Skeletal muscle satellite cell (primary cell): ENCODE results near the gene ZNF518B. TPM values are rescaled to one million over a fixed set of nuclear protein-coding genes. Genes with fewer than 3 reads are reported as not detected.
A peak's percentile ranks its signal among the peaks of the same experiment; 100 is the strongest.

Experiments used
- H3K27me3 ChIP-seq: 2 replicates; pipeline ENCODE4 v1.7.0; 2013; ENCODE audit warnings: low read length; ENCODE audit not compliant: control insufficient read depth, insufficient read depth
- H3K36me3 ChIP-seq: 2 replicates; pipeline ENCODE4 v1.7.0; 2013; ENCODE audit warnings: mild to moderate bottlenecking, control low read depth, low read length; ENCODE audit not compliant: insufficient read depth
- H3K4me1 ChIP-seq: 2 replicates; pipeline ENCODE4 v1.7.0; 2013; ENCODE audit warnings: low read length; ENCODE audit not compliant: control insufficient read depth, insufficient read depth
- H3K4me2 ChIP-seq: 2 replicates; pipeline ENCODE4 v1.7.0; 2013; ENCODE audit warnings: mild to moderate bottlenecking, low read length
- H3K4me3 ChIP-seq: 2 replicates; pipeline ENCODE4 v1.7.0; 2013; ENCODE audit warnings: low read length
- H3K9ac ChIP-seq: 2 replicates; pipeline ENCODE4 v1.7.0; 2013; ENCODE audit warnings: mild to moderate bottlenecking, low read depth, low read length, moderate library complexity
- H3K9me3 ChIP-seq: replicated peaks from 2 replicates; pipeline ENCODE4 v1.7.0; 2013; ENCODE audit warnings: mild to moderate bottlenecking, control low read depth, low read length
- total RNA-seq: library from RNA; depleted of rRNA; stranded (reverse); fragments of >200 nt; gene quantifications from 2 replicates; pipeline ENCODE4 v1.2.3, GENCODE V29; 2012; rRNA removed

ZNF518B gene
- total RNA-seq: 24.2 and 35.5 TPM in 2 replicates

- Histone ChIP-seq H3K9me3 (peaks cover 6% of the 10 kb centered on the region), H3K4me2 (peak within 1 kb of the TSS; percentile 95), H3K4me3 (peak within 1 kb of the TSS; percentile 83), H3K27me3 (peaks cover 10% of the 10 kb centered on the region), H3K4me1 (peaks cover 12% of the 10 kb centered on the region), H3K9ac (peak within 1 kb of the TSS; percentile 69), H3K36me3 (peaks cover 21% of the 10 kb centered on the region)
Measured at GRCh38 chr4:10457255-10457801, at the start of gene ZNF518B. Gene ZNF518B (minus strand): TSS chr4:10457426. CDS start chr4:10446328, 11,098 bp downstream.

DNA sequence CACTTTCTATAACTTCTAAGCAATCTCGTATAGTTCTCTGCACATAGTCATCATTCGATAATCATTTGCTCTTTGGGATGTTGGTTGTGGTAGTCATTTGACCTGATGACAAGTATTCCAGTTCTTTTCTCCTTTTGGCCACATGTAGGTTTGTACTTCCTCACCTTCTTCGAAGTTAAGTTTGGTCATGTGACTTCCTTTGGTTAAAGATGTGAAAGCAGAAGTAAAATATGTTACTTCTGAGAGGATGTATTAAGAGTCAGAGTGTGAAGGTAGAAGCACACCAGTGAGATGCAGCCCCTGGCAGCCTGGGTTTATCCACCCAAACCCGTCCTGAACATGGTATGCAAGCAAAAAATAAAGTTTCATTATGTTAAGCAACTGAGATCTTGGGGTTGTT is 48.9 kb upstream of the ZNF518B start:
- no peak overlapping the region for H3K4me2 ChIP-seq
- no peaks in the 10 kb centered on the region for H3K36me3 ChIP-seq
- no peaks in the 10 kb centered on the region for H3K4me1 ChIP-seq
- no peaks in the 10 kb centered on the region for H3K9me3 ChIP-seq
- H3K9ac ChIP-seq: no peak overlapping the region
- H3K27me3 ChIP-seq: no peaks in the 10 kb centered on the region
- H3K4me3 ChIP-seq: no peak overlapping the region

GRCh38 chr4:10504570-10505179 is 47.4 kb upstream of the ZNF518B start:
- no peaks in the 10 kb centered on the region for H3K4me1 ChIP-seq
- no peak overlapping the region for H3K9ac ChIP-seq
- no peak overlapping the region for H3K4me2 ChIP-seq
- H3K4me3 ChIP-seq: no peak overlapping the region
- H3K9me3 ChIP-seq: no peaks in the 10 kb centered on the region
- H3K27me3 ChIP-seq: peaks cover 4% of the 10 kb centered on the region
- H3K36me3 ChIP-seq: no peaks in the 10 kb centered on the region

- H3K4me1 ChIP-seq: no peaks in the 10 kb centered on the region
- H3K9me3 ChIP-seq: no peaks in the 10 kb centered on the region
Measured at GRCh38 chr4:10502717-10503116, 45.5 kb upstream of the ZNF518B start.

GRCh38 chr4:10500776-10501175 is 43.5 kb upstream of the ZNF518B start:
- Histone ChIP-seq H3K4me2 (no peak overlapping the region), H3K9ac (no peak overlapping the region), H3K4me3 (no peak overlapping the region), H3K4me1 (no peaks in the 10 kb centered on the region), H3K27me3 (peaks cover 7% of the 10 kb centered on the region), H3K9me3 (no peaks in the 10 kb centered on the region), H3K36me3 (no peaks in the 10 kb centered on the region)

More at GRCh38 chr4:10502717-10503116, 45.5 kb upstream of the ZNF518B start:
- H3K4me2 ChIP-seq: no peak overlapping the region
- peaks cover 5% of the 10 kb centered on the region for H3K27me3 ChIP-seq
- H3K9ac ChIP-seq: no peak overlapping the region
- H3K36me3 ChIP-seq: no peaks in the 10 kb centered on the region
- H3K4me3 ChIP-seq: no peak overlapping the region

DNA sequence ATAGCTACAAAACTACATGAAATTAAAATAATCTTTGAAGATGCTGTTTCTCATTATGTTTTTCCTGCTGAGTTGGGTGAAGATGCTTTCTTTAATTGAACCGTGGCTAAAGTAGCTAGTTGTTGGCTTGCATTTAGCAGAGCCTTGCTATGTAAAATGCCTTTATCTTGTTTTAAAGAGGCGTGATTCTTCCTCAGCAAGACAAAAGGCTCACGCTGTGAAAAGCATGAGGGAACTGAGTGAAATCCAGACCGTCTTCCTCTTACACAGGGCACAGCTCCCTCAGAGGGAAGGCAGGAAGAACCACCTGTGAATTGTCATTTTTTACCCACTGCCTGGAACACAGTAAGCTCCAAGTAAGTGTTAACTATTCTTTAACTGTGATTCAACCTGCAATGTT is 39.0 kb upstream of the ZNF518B start:
- Histone ChIP-seq H3K4me2 (no peak overlapping the region), H3K4me3 (no peak overlapping the region), H3K9me3 (no peaks in the 10 kb centered on the region), H3K36me3 (no peaks in the 10 kb centered on the region), H3K4me1 (no peaks in the 10 kb centered on the region), H3K27me3 (peaks cover 7% of the 10 kb centered on the region), H3K9ac (no peak overlapping the region)

- Histone ChIP-seq H3K9ac (no peak overlapping the region), H3K4me3 (no peak overlapping the region), H3K36me3 (no peaks in the 10 kb centered on the region), H3K27me3 (peaks cover 7% of the 10 kb centered on the region), H3K4me1 (no peaks in the 10 kb centered on the region), H3K9me3 (no peaks in the 10 kb centered on the region), H3K4me2 (no peak overlapping the region)
Measured at GRCh38 chr4:10495651-10496050, 38.4 kb upstream of the ZNF518B start.

GRCh38 chr4:10492464-10492863 is 35.2 kb upstream of the ZNF518B start:
- H3K9me3 ChIP-seq: no peaks in the 10 kb centered on the region
- H3K36me3 ChIP-seq: no peaks in the 10 kb centered on the region
- no peak overlapping the region for H3K9ac ChIP-seq
- H3K27me3 ChIP-seq: peaks cover 2% of the 10 kb centered on the region
- no peak overlapping the region for H3K4me2 ChIP-seq
- H3K4me1 ChIP-seq: no peaks in the 10 kb centered on the region
- no peak overlapping the region for H3K4me3 ChIP-seq

DNA sequence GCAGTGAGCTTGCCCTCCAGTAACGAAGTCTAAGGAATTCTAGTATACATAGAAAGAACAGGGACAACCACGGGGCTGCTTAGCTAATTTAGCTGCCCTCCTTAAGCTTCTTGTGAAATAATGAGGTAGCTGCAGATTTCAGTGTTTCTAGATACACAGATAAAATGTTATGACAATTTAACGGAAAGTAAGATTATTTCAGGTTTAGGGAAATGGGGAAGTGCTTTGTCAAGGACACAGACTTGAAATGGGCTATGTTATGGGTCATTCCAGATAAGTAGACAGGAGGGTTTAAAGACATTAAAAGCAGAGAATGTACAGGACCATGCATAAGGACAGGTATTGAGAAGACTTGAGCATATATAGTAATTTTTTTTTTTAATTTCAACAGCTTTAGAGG is 34.2 kb upstream of the ZNF518B start:
- H3K9ac ChIP-seq: no peak overlapping the region
- H3K36me3 ChIP-seq: no peaks in the 10 kb centered on the region
- H3K4me3 ChIP-seq: no peak overlapping the region
- no peaks in the 10 kb centered on the region for H3K9me3 ChIP-seq
- H3K4me1 ChIP-seq: no peaks in the 10 kb centered on the region
- peaks cover under 1% of the 10 kb centered on the region for H3K27me3 ChIP-seq
- H3K4me2 ChIP-seq: no peak overlapping the region

DNA sequence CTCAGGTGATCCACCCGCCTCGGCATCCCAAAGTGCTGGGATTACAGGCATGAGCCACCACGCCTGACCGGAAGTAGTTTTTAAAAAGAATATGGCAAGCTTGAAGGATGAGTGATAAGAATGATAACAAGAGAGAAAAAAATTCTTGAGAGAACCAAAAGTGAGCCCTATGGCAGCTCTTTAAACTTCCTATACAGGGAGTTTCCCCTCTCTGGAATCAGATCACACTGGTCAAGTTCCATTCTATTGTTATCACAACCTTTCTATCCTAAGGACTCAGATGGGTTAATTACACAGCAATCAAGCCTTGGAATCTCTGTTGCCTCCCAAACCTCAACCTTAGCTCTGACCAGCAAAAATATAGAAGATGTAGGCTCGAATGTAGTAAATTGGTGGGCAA is 33.8 kb upstream of the ZNF518B start:
- Histone ChIP-seq H3K4me1 (no peaks in the 10 kb centered on the region), H3K9ac (no peak overlapping the region)

DNA sequence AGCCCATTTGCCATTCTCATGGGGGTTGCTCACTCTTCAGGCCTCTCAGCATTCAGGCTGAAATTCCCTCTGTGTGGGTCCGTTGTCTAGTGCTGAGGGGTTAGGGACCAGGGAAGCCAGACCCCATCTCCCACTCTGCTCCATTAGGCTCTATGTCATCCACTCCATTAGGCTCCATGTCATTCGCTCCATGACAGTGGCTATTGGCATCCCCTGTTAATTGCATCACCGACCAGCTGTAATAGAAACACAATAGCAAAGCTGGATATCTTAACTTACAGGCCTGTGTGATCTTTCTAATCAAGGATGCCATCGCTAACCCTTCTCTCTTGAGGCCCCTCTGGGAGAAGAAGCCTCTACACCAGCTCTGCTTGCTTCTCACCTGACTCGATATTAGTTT is 25.7 kb upstream of the ZNF518B start:
- no peaks in the 10 kb centered on the region for H3K36me3 ChIP-seq
- H3K4me1 ChIP-seq: no peaks in the 10 kb centered on the region
- no peak overlapping the region for H3K4me3 ChIP-seq
- H3K9me3 ChIP-seq: no peaks in the 10 kb centered on the region
- no peak overlapping the region for H3K9ac ChIP-seq
- H3K4me2 ChIP-seq: no peak overlapping the region
- no peaks in the 10 kb centered on the region for H3K27me3 ChIP-seq

More for the DNA sequence above, 33.8 kb upstream of the ZNF518B start:
- Histone ChIP-seq H3K4me3 (no peak overlapping the region), H3K36me3 (no peaks in the 10 kb centered on the region), H3K9me3 (no peaks in the 10 kb centered on the region), H3K4me2 (no peak overlapping the region), H3K27me3 (no peaks in the 10 kb centered on the region)

GRCh38 chr4:10480616-10481015 is 23.4 kb upstream of the ZNF518B start:
- H3K4me1 ChIP-seq: no peaks in the 10 kb centered on the region
- H3K9ac ChIP-seq: no peak overlapping the region
- no peaks in the 10 kb centered on the region for H3K36me3 ChIP-seq
- no peak overlapping the region for H3K4me2 ChIP-seq
- no peaks in the 10 kb centered on the region for H3K9me3 ChIP-seq
- H3K27me3 ChIP-seq: no peaks in the 10 kb centered on the region
- no peak overlapping the region for H3K4me3 ChIP-seq
